Articular chondrocyte of knee joint (primary cell): ENCODE results near the gene PARPBP. TPM values are rescaled to one million over a fixed set of nuclear protein-coding genes. Genes with fewer than 3 reads are reported as not detected.

ENCODE experiments used
- small RNA-seq: library from RNA; depleted of rRNA; stranded (forward); fragments of <200 nt; gene quantifications from one replicate; pipeline ENCODE3, GENCODE V24; 2012
- total RNA-seq: library from RNA; depleted of rRNA; stranded (reverse); fragments of >200 nt; gene quantifications from 2 replicates; pipeline ENCODE4 v1.2.3, GENCODE V29; 2012

Gene PARPBP, protein sequence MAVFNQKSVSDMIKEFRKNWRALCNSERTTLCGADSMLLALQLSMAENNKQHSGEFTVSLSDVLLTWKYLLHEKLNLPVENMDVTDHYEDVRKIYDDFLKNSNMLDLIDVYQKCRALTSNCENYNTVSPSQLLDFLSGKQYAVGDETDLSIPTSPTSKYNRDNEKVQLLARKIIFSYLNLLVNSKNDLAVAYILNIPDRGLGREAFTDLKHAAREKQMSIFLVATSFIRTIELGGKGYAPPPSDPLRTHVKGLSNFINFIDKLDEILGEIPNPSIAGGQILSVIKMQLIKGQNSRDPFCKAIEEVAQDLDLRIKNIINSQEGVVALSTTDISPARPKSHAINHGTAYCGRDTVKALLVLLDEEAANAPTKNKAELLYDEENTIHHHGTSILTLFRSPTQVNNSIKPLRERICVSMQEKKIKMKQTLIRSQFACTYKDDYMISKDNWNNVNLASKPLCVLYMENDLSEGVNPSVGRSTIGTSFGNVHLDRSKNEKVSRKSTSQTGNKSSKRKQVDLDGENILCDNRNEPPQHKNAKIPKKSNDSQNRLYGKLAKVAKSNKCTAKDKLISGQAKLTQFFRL
- total RNA-seq, result 11.1 and 11.8 TPM in 2 replicates

DNA sequence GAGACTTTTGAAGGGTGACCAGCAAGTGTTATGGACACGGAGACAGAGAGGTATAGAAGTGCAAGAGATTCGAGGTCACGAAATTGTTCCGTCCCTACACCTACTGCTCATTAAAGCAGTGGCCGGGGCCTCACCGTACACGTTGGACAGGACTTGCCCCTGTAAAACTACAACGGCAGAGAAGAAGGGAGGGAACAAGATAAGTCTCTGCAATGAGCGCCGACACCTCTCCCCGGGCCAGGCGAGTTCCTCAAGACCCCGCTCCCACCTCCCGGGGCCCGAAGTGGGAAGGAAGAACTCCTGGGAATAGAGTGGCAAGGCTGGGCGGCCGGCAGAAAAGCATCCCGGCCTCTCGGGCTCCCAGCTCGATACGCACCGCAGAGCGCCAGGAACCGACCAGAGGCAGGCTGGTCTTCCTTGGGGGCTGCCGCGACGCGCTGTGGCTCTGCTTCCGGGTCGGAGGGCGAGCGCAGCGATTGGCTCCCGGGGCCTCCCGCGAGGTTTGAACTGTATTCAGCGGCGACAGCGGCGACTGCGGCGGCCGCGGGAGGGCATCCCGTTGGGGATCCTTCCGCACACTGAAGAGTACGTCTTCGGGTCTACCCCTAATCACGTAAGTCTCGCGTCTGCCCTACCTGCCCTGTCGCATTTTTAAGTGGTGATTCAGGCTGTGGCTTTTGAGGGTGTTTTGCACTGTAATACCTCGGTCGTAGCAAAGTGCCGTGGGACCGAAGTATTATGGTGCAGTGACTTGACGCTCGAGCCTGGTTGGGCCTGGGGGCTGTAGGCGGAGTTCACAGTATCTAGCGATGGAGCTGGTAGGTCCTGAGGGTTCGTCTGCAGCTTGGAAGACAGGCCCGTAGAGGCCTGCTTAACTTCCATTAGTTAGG, at the start of gene PARPBP, which contains the start of gene NUP37:
PARPBP (plus strand) TSS at position 510 of the 890 bp plus-strand sequence. CDS start 3,706 bp downstream, outside the sequence.
NUP37 (minus strand) TSS at position 441 of the 890 bp plus-strand sequence. CDS start 1,596 bp downstream, outside the sequence.

DNA sequence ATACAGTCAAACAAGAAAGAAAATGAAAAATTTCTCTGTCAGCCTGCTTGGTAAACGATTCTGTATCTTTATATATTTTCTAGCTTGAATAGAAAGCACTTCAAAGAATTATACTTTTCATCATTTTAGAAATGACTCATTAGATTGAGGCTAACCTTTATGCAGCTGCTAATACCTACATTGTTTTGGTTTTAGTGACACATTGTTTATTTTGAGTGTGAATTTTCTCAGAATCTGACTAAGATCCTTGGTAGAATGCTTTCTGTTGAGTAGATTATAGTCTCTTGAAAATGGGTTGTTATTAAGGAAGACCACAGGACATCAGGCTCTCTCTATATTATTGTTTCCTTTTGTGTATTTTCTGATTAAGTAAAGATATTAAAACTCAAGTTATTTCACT, 77.8 kb downstream of the PARPBP start, which contains the start of gene PMCH:
PMCH (minus strand) TSS at position 45 of the 400 bp plus-strand sequence. CDS start 63 bp downstream, outside the sequence.

Small RNAs within 50 kb of the gene (small RNA-seq; reads per million reads assigned to genes)
- gene RN7SL793P, result not detected

Other genes starting within 250 kb of the PARPBP start
- gene DRAM1, start 242.6 kb upstream of the PARPBP start, total RNA-seq, result 171 and 195 TPM in 2 replicates
- 106 and 120 TPM in 2 replicates for gene WASHC3, start 58.2 kb upstream of the PARPBP start, total RNA-seq
- 39.3 and 43.6 TPM in 2 replicates for gene NUP37, start 69 bp upstream of the PARPBP start, total RNA-seq
- 0.22 and 0.26 TPM in 2 replicates for gene PMCH, start 77.7 kb downstream of the PARPBP start, total RNA-seq